HCT116 (cell line): Measurements from ENCODE around the gene HNRNPL. TPM values are rescaled to one million over a fixed set of nuclear protein-coding genes. Genes with fewer than 3 reads are reported as not detected.

Source experiments
- ATAC-seq: fragments of 200-7000 bp; cut with Tn5 transposase; 2 replicates; pipeline ENCODE4 v1.9.1; 2020; ENCODE audit warnings: mild to moderate bottlenecking, moderate library complexity
- BruUV-seq: library from RNA; stranded (reverse); fragments of 400-500 nt; replicated peaks from 2 replicates; lab custom pipeline; 2021; lab: Mats Ljungman, UMichigan
- CTCF ChIA-PET: fragments of 300-600 bp; sonication (Branson Sonifier 250); formaldehyde crosslinking; loops from one replicate; lab custom pipeline; 2021; ENCODE audit warnings: antibody characterized with exemption; lab: Charles Lee
- POLR2A ChIA-PET: fragments of 300-600, 350-600 bp; sonication (Branson Sonifier 250); formaldehyde crosslinking; loops from one replicate; lab custom pipeline; 2021; ENCODE audit warnings: antibody characterized with exemption; lab: Charles Lee
- RAD21 ChIA-PET, 2 experiments: fragments of 300-600 bp; sonication (Branson Sonifier 250); formaldehyde crosslinking; loops; one replicate each; lab custom pipeline; 2023; ENCODE audit warnings: low total read pairs in 2 of 2; ENCODE audit not compliant: uncharacterized antibody in 2 of 2, unreplicated experiment in 2 of 2, low non-redundant PET in 1 of 2; lab: Charles Lee
- DNase-seq: peaks from one replicate; pipeline ENCODE4 v3.0.0-alpha.2; 2010; ENCODE audit warnings: low read depth, low spot score
- H2AFZ ChIP-seq: fragments of 200-600 bp; shearing (Covaris generic), sonication (generic); 2 replicates; pipeline ENCODE4 v1.6.1; 2017; ENCODE audit warnings: low read depth, mixed run types, mixed read lengths, antibody characterized with exemption, low read length; ENCODE audit not compliant: poor library complexity, severe bottlenecking
- H3K27ac ChIP-seq: 2 replicates; pipeline ENCODE4 v1.5.1; 2012; ENCODE audit warnings: low read depth, low read length
- H3K27me3 ChIP-seq: fragments of 200-600 bp; sonication (generic); 2 replicates; pipeline ENCODE4 v1.6.1; 2016; ENCODE audit warnings: mixed run types, low read length, mixed read lengths; ENCODE audit not compliant: insufficient read depth
- H3K36me3 ChIP-seq, 2 experiments: fragments of 200-500 bp in 1 of 2; fragments of 200-600 bp in 1 of 2; sonication (Bioruptor generic) in 1 of 2; sonication (generic) in 1 of 2; 2 replicates each; pipeline versions ENCODE4 v1.5.1 to v1.6.1; 2014 to 2016; ENCODE audit warnings: low read length in 2 of 2, inconsistent platforms in 1 of 2, mixed read lengths in 1 of 2, mixed run types in 1 of 2; ENCODE audit not compliant: insufficient read depth in 2 of 2, control insufficient read depth in 1 of 2
- H3K4me1 ChIP-seq, 2 experiments: fragments of 200-600 bp in 1 of 2; sonication (generic) in 1 of 2; 2 replicates each; pipeline versions ENCODE4 v1.5.1 to v1.6.1; 2012 to 2017; ENCODE audit warnings: low read length in 2 of 2, inconsistent platforms in 1 of 2, mild to moderate bottlenecking in 1 of 2, mixed read lengths in 1 of 2, mixed run types in 1 of 2, moderate library complexity in 1 of 2; ENCODE audit not compliant: insufficient read depth in 2 of 2, control insufficient read depth in 1 of 2
- H3K4me2 ChIP-seq: fragments of 200-600 bp; sonication (generic); 2 replicates; pipeline ENCODE4 v1.6.1; 2017; ENCODE audit warnings: mixed run types, low read length, mixed read lengths
- H3K4me3 ChIP-seq, 2 experiments: fragments of 200-600 bp in 1 of 2; sonication (generic) in 1 of 2; replicated peaks in 1 of 2; 2 replicates each; pipeline ENCODE4 v1.5.1; 2011 to 2016; ENCODE audit warnings: low read length in 2 of 2, control low read depth in 1 of 2, low read depth in 1 of 2, mild to moderate bottlenecking in 1 of 2, mixed read lengths in 1 of 2, mixed run types in 1 of 2
- H3K79me2 ChIP-seq: fragments of 200-600 bp; sonication (generic); 2 replicates; pipeline ENCODE4 v1.6.1; 2017; ENCODE audit warnings: mild to moderate bottlenecking, mixed run types, low read length, moderate library complexity, mixed read lengths; ENCODE audit not compliant: insufficient read depth
- H3K9ac ChIP-seq: fragments of 200-600 bp; sonication (generic); 2 replicates; pipeline ENCODE4 v1.6.1; 2016; ENCODE audit warnings: low read length, mixed read lengths
- H3K9me2 ChIP-seq: fragments of 200-600 bp; sonication (generic), shearing (Covaris generic); 2 replicates; pipeline ENCODE4 v1.6.1; 2017; ENCODE audit warnings: mixed run types, mild to moderate bottlenecking, moderate library complexity; ENCODE audit not compliant: insufficient read depth
- H3K9me3 ChIP-seq, 2 experiments: fragments of 200-500 bp in 1 of 2; fragments of 200-600 bp in 1 of 2; sonication (Bioruptor generic) in 1 of 2; sonication (generic) in 1 of 2; 2 replicates each; pipeline ENCODE4 v1.6.1; 2014 to 2017; ENCODE audit warnings: low read length in 2 of 2, mixed read lengths in 2 of 2, inconsistent platforms in 1 of 2, low read depth in 1 of 2, mild to moderate bottlenecking in 1 of 2, mixed run types in 1 of 2, moderate library complexity in 1 of 2; ENCODE audit not compliant: control insufficient read depth in 1 of 2, insufficient read depth in 1 of 2
- H4K20me1 ChIP-seq: fragments of 200-600 bp; sonication (generic), shearing (Covaris generic); 2 replicates; pipeline ENCODE4 v1.6.1; 2017; ENCODE audit warnings: mixed run types, mild to moderate bottlenecking, moderate library complexity; ENCODE audit not compliant: insufficient read depth
- ATF3 ChIP-seq: IDR thresholded peaks from 2 replicates; pipeline ENCODE4 v1.6.1; 2012
- EZH2 ChIP-seq: fragments of 200-600 bp; sonication (generic); IDR thresholded peaks from 2 replicates; pipeline ENCODE4 v1.6.1; 2017; ENCODE audit warnings: antibody characterized with exemption, mixed run types
- JUND ChIP-seq: IDR thresholded peaks from 2 replicates; pipeline ENCODE4 v1.6.1; 2012
- REST ChIP-seq: IDR thresholded peaks from 2 replicates; pipeline ENCODE4 v1.6.1; 2012; ENCODE audit warnings: low read depth
- SP1 ChIP-seq: IDR thresholded peaks from 2 replicates; pipeline ENCODE4 v1.6.1; 2012; ENCODE audit warnings: low read depth
- ZBTB33 ChIP-seq: IDR thresholded peaks from 2 replicates; pipeline ENCODE4 v1.6.1; 2011; ENCODE audit warnings: mild to moderate bottlenecking, low read length, moderate library complexity; ENCODE audit not compliant: insufficient replicate concordance; ENCODE audit errors: extremely low read depth
- ZFX ChIP-seq: fragments of 450-650 bp; IDR thresholded peaks from 2 replicates; pipeline ENCODE4 v1.6.1; 2017
- intact Hi-C: fragments of 100-400 bp; cut with micrococcal nuclease; formaldehyde crosslinking; loops from 2 replicates; pipeline ENCODE4 v1.10.0; 2022
- total RNA-seq: library from RNA; stranded (reverse); gene quantifications from one replicate; pipeline ENCODE4 v1.2.1, GENCODE V29; 2021; ENCODE audit not compliant: unreplicated experiment

Gene HNRNPL
- total RNA-seq, 1 experiment from 2014 or later = 551 TPM

GRCh38 chr19:38849147-38849859, 483 bp downstream of the HNRNPL start (continued):
- TF ChIP-seq ZBTB33 = no peak
- no peak for TF ChIP-seq JUND
- no peak for TF ChIP-seq SP1

DNA sequence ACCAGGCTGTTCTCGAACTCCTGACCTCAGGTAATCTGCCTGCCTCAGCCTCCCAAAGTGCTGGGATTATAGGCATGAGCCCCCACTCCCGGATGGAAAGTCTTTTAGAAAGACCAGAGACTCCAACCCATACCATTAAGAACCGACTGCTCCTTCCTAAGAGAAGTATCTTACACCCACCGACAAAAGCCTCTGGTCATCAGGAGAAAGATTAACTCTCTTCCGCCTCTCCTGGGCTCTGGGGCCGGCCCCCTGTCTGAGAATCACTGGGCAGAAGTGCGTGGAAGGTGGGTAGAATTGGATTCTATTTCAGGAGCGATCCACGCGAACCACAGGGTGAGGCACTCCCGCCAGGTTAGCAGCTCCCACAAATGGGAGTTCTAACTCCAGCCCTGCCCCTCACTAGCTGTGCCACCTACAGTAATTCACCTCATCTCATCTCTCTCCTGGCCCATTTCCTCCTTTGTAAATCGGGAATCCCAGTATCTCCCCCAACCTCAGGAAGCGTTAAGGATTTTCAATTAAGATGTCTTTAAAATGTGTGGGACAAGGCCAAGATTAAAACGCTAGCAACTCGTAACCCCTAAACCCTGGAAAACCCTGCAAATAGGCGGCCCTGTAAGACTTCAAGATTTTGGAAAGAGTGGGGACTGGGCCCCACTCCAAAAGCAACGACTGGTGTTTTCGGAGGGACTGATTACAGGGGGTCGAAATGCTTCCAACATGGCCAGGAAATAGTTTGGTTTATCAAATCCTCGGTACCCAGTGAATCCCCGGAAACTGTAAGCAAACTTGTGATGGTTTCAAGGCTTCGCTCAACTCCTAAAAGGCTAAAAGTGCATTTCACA, 1.3 kb downstream of the HNRNPL start:
- DNase-seq = no peak
- no peaks in the 10 kb centered on the region for H3K9me2 ChIP-seq
- CTCF ChIA-PET = interaction anchor here (0.9 to 1.2 kb wide), 3 partner anchors 37 to 85 kb away, joined by 3 to 8 read pairs (median 3); partner anchors contain the start of genes MRPS12 and SARS2
- peak overlapping the region; percentile 52 to 79 for H3K4me3 ChIP-seq
- H2AFZ ChIP-seq = no peak overlapping the region
- H3K79me2 ChIP-seq = peaks cover 57% of the 10 kb centered on the region
- no peak for TF ChIP-seq EZH2
- no peak for TF ChIP-seq JUND
- no peak for TF ChIP-seq REST
- TF ChIP-seq ATF3 = no peak
- no peak for TF ChIP-seq ZFX
- peak overlapping the region; percentile 87 for H3K4me2 ChIP-seq
- peaks cover 12% of the 10 kb centered on the region for H4K20me1 ChIP-seq
- RAD21 ChIA-PET = no interaction called here
- intact Hi-C loops = no loop called here
- peaks cover 14 to 41% of the 10 kb centered on the region in 2 experiments for H3K4me1 ChIP-seq
- POLR2A ChIA-PET = interaction anchor here (0.5 to 2.2 kb wide), 20 partner anchors 8 to 545 kb away, joined by 3 to 16 read pairs (median 4); partner anchors contain the start of genes ACTN4, C19orf33, ECH1 and EIF3K
- peaks cover 37 to 47% of the 10 kb centered on the region in 2 experiments for H3K36me3 ChIP-seq
- BruUV-seq = TSS peak; percentile 53
- peak overlapping the region; percentile 97 for H3K9ac ChIP-seq
- H3K9me3 ChIP-seq = no peaks in the 10 kb centered on the region
- ATAC-seq = no peak
- H3K27me3 ChIP-seq = no peaks in the 10 kb centered on the region
- peak overlapping the region; percentile 98 for H3K27ac ChIP-seq
